Ammon's horn (tissue), 1 donor: Measurements from ENCODE around the gene PNPLA6.

ENCODE experiments used
- DNase-seq: peaks from one replicate; pipeline ENCODE4 v3.0.0-alpha.2; 2016; ENCODE audit warnings: low spot score

The PNPLA6 gene

GRCh38 chr19:7515645-7516151 is 19.8 kb upstream of the PNPLA6 start, which contains the start of gene ZNF358:
TSS of gene ZNF358 (plus strand) at chr19:7516103. CDS start at chr19:7519243, 3,140 bp downstream.
- peak; percentile 88 for DNase-seq

- no peak for DNase-seq
Observed at GRCh38 chr19:7516333-7516732, 19.2 kb upstream of the PNPLA6 start.

- no peak for DNase-seq
Observed at GRCh38 chr19:7516878-7517277, 18.6 kb upstream of the PNPLA6 start.

GRCh38 chr19:7519361-7520130 is 16.0 kb upstream of the PNPLA6 start:
- no peak for DNase-seq

GRCh38 chr19:7520131-7521051 is 15.1 kb upstream of the PNPLA6 start:
- DNase-seq = peak; percentile 62

- no peak for DNase-seq
Observed at GRCh38 chr19:7521551-7522071, 13.9 kb upstream of the PNPLA6 start.

- peak; percentile 98 for DNase-seq
Observed at GRCh38 chr19:7522072-7522922, 13.2 kb upstream of the PNPLA6 start, which contains the start of gene MCOLN1. TSS of gene MCOLN1 (plus strand) at chr19:7522624. CDS start at chr19:7522751, 127 bp downstream.

GRCh38 chr19:7522923-7523667 is 12.4 kb upstream of the PNPLA6 start:
- no peak for DNase-seq

- DNase-seq = no peak
Observed at GRCh38 chr19:7524523-7524922, 11.0 kb upstream of the PNPLA6 start.

- DNase-seq = no peak
Observed at GRCh38 chr19:7524992-7525739, 10.4 kb upstream of the PNPLA6 start.

GRCh38 chr19:7526059-7526929 is 9.2 kb upstream of the PNPLA6 start:
- DNase-seq = no peak

GRCh38 chr19:7527516-7528191 is 7.9 kb upstream of the PNPLA6 start:
- DNase-seq = peak; percentile 57

- no peak for DNase-seq
Observed at GRCh38 chr19:7528192-7528519, 7.4 kb upstream of the PNPLA6 start.

GRCh38 chr19:7528522-7529245 is 6.8 kb upstream of the PNPLA6 start:
- DNase-seq = no peak

GRCh38 chr19:7529246-7529600 is 6.3 kb upstream of the PNPLA6 start:
- DNase-seq = no peak

- no peak for DNase-seq
Observed at GRCh38 chr19:7529610-7530490, 5.7 kb upstream of the PNPLA6 start.
